ENCODE results near the gene KLHL22. TPM values are rescaled to one million over a fixed set of nuclear protein-coding genes. Genes with fewer than 3 reads are reported as not detected.

Gene KLHL22
- total RNA-seq, 4 donors from 2014 or later = 7.7 to 13.0 (median 8.3) TPM

- Histone ChIP-seq H3K4me3 (no peak overlapping the region), H3K4me1 (peaks cover 0 to 10% (median 0%) of the 10 kb centered on the region in 3 donors), H3K27me3 (no peaks in the 10 kb centered on the region), H3K9me3 (no peaks in the 10 kb centered on the region), H3K27ac (no peak overlapping the region), H3K36me3 (peaks cover 0 to 55% (median 4%) of the 10 kb centered on the region in 3 donors)
- TF ChIP-seq CTCF (IDR thresholded peaks at IDR 0.05) = no peak
- no peak for TF ChIP-seq POLR2A (IDR thresholded peaks at IDR 0.05)
- DNase-seq = no peak
- intact Hi-C loops (cut with DNase I) = no loop called here
- 86 to 93% methylated on average over 4 to 6 of the region's 15 CpGs for WGBS, 2 donors
These were observed 94.8 kb downstream of the KLHL22 start for GRCh38 chr22:20400606-20401375.

- Histone ChIP-seq H3K27me3 (no peaks in the 10 kb centered on the region), H3K27ac (no peak overlapping the region), H3K36me3 (peaks cover 0 to 47% (median 0%) of the 10 kb centered on the region in 3 donors), H3K4me3 (no peak overlapping the region), H3K9me3 (no peaks in the 10 kb centered on the region), H3K4me1 (peaks cover 0 to 18% (median 3%) of the 10 kb centered on the region in 3 donors)
- no peak for TF ChIP-seq CTCF (IDR thresholded peaks at IDR 0.05)
- no peak for TF ChIP-seq POLR2A (IDR thresholded peaks at IDR 0.05)
- no peak for DNase-seq
- intact Hi-C loops (cut with DNase I) = no loop called here
- 63 to 93% methylated on average over 2 to 4 of the region's 4 CpGs for WGBS, 2 donors
These were observed 95.6 kb downstream of the KLHL22 start for GRCh38 chr22:20399866-20400605.

- no peak for DNase-seq
- Histone ChIP-seq H3K36me3 (peaks cover 0 to 31% (median 0%) of the 10 kb centered on the region in 3 donors), H3K4me3 (no peak overlapping the region), H3K27ac (no peak overlapping the region), H3K4me1 (peaks cover 0 to 29% (median 11%) of the 10 kb centered on the region in 3 donors), H3K27me3 (no peaks in the 10 kb centered on the region), H3K9me3 (no peaks in the 10 kb centered on the region)
- WGBS, 2 donors = 92 to 96% methylated on average over 5 of the region's 5 CpGs
- TF ChIP-seq POLR2A (IDR thresholded peaks at IDR 0.05) (no peak), CTCF (IDR thresholded peaks at IDR 0.05) (no peak)
- intact Hi-C loops (cut with DNase I) = no loop called here
These were observed 97.2 kb downstream of the KLHL22 start for GRCh38 chr22:20398420-20398819.

- Histone ChIP-seq H3K27ac (no peak overlapping the region), H3K9me3 (no peaks in the 10 kb centered on the region), H3K36me3 (peaks cover 0 to 24% (median 0%) of the 10 kb centered on the region in 3 donors), H3K27me3 (no peaks in the 10 kb centered on the region), H3K4me1 (peaks cover 0 to 32% (median 13%) of the 10 kb centered on the region in 3 donors), H3K4me3 (no peak overlapping the region)
- TF ChIP-seq POLR2A (IDR thresholded peaks at IDR 0.05) (no peak), CTCF (IDR thresholded peaks at IDR 0.05) (no peak)
- WGBS, 2 donors = 82 to 90% methylated on average over 2 of the region's 2 CpGs
- intact Hi-C loops (cut with DNase I) = no loop called here
- no peak for DNase-seq
These were observed 98.1 kb downstream of the KLHL22 start for GRCh38 chr22:20397498-20397897.

GRCh38 chr22:20396639-20397038 lies 99.0 kb downstream of the KLHL22 start:
- Histone ChIP-seq H3K9me3 (no peaks in the 10 kb centered on the region), H3K36me3 (peaks cover 0 to 16% (median 0%) of the 10 kb centered on the region in 3 donors), H3K27me3 (no peaks in the 10 kb centered on the region), H3K27ac (no peak overlapping the region), H3K4me3 (no peak overlapping the region), H3K4me1 (peaks cover 0 to 32% (median 13%) of the 10 kb centered on the region in 3 donors)
- intact Hi-C loops (cut with DNase I) = no loop called here
- no peak for DNase-seq
- no peak for TF ChIP-seq CTCF (IDR thresholded peaks at IDR 0.05)
- TF ChIP-seq POLR2A (IDR thresholded peaks at IDR 0.05) = no peak
- WGBS, 2 donors = 71 to 95% methylated on average over 1 of the region's 1 CpG
